Type B pancreatic cell (in vitro differentiated cells): ENCODE measurements around the gene PRPF6. TPM values are rescaled to one million over a fixed set of nuclear protein-coding genes. Genes with fewer than 3 reads are reported as not detected.

Experiments
- DNase-seq: peaks from one replicate; pipeline ENCODE4 v3.0.0; 2021; ENCODE audit warnings: mixed read lengths; ENCODE audit not compliant: unreplicated experiment; ENCODE audit errors: extremely low spot score
- H3K27ac Mint-ChIP-seq: 2 replicates; pipeline ENCODE4 v1.8.0; 2021; ENCODE audit warnings: mild to moderate bottlenecking, mixed read lengths
- H3K27me3 Mint-ChIP-seq: 2 replicates; pipeline ENCODE4 v1.8.0; 2021; ENCODE audit warnings: mixed read lengths
- H3K36me3 Mint-ChIP-seq: 2 replicates; pipeline ENCODE4 v1.8.0; 2021; ENCODE audit warnings: mixed read lengths
- H3K4me1 Mint-ChIP-seq: one replicate; pipeline ENCODE4 v1.8.0; 2021; ENCODE audit warnings: mixed read lengths; ENCODE audit not compliant: unreplicated experiment
- H3K4me3 Mint-ChIP-seq: 2 replicates; pipeline ENCODE4 v1.8.0; 2021; ENCODE audit warnings: mild to moderate bottlenecking, mixed read lengths
- H3K9me3 Mint-ChIP-seq: 2 replicates; pipeline ENCODE4 v1.8.0; 2021; ENCODE audit warnings: mixed read lengths
- total RNA-seq: library from RNA; stranded (reverse); gene quantifications from 2 replicates; pipeline ENCODE4 v1.2.1, GENCODE V29; 2021; ENCODE audit warnings: low replicate concordance
- TF ChIP-seq, protein P1 (sequence below): fragments of 200-600 bp; sonication (generic); conservative IDR thresholded peaks from 2 replicates; pipeline ENCODE4 v1.5.0; 2021; ENCODE audit warnings: antibody characterized with exemption, mild to moderate bottlenecking

The PRPF6 gene
- total RNA-seq, 1 donor from 2014 or later: 67.9 TPM

GRCh38 chr20:63950701-63951397, 30.1 kb upstream of the PRPF6 start:
- no peak overlapping the region for H3K4me3 Mint-ChIP-seq
- H3K36me3 Mint-ChIP-seq: no peaks in the 10 kb centered on the region
- DNase-seq: no peak
- no peaks in the 10 kb centered on the region for H3K9me3 Mint-ChIP-seq
- no peak overlapping the region for H3K27ac Mint-ChIP-seq
- H3K27me3 Mint-ChIP-seq: no peaks in the 10 kb centered on the region
- TF ChIP-seq, protein P1, sequence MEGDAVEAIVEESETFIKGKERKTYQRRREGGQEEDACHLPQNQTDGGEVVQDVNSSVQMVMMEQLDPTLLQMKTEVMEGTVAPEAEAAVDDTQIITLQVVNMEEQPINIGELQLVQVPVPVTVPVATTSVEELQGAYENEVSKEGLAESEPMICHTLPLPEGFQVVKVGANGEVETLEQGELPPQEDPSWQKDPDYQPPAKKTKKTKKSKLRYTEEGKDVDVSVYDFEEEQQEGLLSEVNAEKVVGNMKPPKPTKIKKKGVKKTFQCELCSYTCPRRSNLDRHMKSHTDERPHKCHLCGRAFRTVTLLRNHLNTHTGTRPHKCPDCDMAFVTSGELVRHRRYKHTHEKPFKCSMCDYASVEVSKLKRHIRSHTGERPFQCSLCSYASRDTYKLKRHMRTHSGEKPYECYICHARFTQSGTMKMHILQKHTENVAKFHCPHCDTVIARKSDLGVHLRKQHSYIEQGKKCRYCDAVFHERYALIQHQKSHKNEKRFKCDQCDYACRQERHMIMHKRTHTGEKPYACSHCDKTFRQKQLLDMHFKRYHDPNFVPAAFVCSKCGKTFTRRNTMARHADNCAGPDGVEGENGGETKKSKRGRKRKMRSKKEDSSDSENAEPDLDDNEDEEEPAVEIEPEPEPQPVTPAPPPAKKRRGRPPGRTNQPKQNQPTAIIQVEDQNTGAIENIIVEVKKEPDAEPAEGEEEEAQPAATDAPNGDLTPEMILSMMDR: no peak
- H3K4me1 Mint-ChIP-seq: peaks cover 26% of the 10 kb centered on the region

DNA sequence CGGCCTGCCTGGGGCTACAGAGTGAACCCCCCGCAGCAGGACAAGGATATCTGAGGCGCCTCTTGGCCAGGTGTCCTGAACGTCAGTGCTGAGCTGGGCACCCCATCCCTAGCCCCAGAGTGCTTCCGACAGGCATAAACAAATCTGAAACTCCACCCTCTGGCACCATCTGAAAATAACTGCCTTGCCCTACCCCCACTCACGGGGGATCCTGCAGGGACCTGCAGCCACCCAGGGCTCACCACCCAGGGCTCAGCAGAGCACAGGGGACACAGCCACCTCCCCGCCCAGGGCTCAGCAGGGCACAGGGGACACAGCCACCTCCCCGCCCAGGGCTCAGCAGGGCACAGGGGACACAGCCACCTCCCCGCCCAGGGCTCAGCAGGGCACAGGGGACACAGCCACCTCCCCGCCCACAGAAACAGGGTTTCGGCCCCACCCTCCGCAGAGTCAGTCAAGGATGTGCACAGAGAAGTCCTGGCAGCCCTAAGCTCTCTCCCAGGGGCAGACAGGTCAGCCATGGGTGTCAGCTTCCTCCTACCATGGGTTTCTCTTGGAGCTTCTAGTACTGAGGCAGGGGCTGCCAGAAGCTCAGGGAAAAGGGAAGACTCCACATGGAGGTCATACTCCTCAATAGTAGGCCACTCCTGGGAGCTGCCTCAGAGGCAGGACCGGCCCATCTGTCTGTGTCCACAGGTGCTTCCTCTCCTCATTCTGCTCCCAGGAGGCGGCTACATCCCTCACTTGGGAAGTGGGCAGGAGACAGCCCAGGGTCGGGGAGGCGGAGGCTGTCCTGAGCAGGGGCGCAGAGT, 29.3 kb upstream of the PRPF6 start:
- H3K36me3 Mint-ChIP-seq: no peaks in the 10 kb centered on the region
- H3K27ac Mint-ChIP-seq: no peak overlapping the region
- no peak for DNase-seq
- no peak overlapping the region for H3K4me3 Mint-ChIP-seq
- H3K9me3 Mint-ChIP-seq: no peaks in the 10 kb centered on the region
- peaks cover 26% of the 10 kb centered on the region for H3K4me1 Mint-ChIP-seq
- no peaks in the 10 kb centered on the region for H3K27me3 Mint-ChIP-seq
- TF ChIP-seq, protein P1: no peak

- H3K4me3 Mint-ChIP-seq: no peak overlapping the region
- H3K27ac Mint-ChIP-seq: no peak overlapping the region
- H3K9me3 Mint-ChIP-seq: no peaks in the 10 kb centered on the region
- peaks cover 26% of the 10 kb centered on the region for H3K4me1 Mint-ChIP-seq
- no peaks in the 10 kb centered on the region for H3K36me3 Mint-ChIP-seq
- TF ChIP-seq, protein P1: no peak
- H3K27me3 Mint-ChIP-seq: no peaks in the 10 kb centered on the region
- no peak for DNase-seq
Measured at GRCh38 chr20:63952210-63952535, 28.8 kb upstream of the PRPF6 start.

DNA sequence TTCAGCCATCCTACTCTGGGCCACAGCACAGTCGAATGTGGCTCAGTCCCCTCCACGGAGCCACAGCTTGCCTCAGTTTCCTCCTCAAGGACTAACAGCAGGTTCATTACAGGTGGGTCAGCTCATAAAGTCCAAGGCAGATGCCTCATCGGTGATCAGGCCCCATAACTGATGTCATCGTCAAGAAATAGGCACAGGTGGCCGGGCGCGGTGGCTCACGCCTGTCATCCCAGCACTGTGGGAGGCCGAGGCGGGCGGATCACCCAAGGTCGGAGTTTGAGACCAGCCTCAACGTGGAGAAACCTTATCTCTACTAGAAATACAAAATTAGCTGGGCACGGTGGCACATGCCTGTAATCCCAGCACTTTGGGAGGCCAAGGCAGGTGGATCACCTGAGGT, 28.2 kb upstream of the PRPF6 start:
- Mint-ChIP-seq H3K9me3 (no peaks in the 10 kb centered on the region), H3K27ac (peak overlapping the region; percentile 39), H3K27me3 (no peaks in the 10 kb centered on the region), H3K4me3 (peak overlapping the region; percentile 47), H3K4me1 (peaks cover 26% of the 10 kb centered on the region), H3K36me3 (no peaks in the 10 kb centered on the region)
- TF ChIP-seq, protein P1: no peak
- DNase-seq: no peak

DNA sequence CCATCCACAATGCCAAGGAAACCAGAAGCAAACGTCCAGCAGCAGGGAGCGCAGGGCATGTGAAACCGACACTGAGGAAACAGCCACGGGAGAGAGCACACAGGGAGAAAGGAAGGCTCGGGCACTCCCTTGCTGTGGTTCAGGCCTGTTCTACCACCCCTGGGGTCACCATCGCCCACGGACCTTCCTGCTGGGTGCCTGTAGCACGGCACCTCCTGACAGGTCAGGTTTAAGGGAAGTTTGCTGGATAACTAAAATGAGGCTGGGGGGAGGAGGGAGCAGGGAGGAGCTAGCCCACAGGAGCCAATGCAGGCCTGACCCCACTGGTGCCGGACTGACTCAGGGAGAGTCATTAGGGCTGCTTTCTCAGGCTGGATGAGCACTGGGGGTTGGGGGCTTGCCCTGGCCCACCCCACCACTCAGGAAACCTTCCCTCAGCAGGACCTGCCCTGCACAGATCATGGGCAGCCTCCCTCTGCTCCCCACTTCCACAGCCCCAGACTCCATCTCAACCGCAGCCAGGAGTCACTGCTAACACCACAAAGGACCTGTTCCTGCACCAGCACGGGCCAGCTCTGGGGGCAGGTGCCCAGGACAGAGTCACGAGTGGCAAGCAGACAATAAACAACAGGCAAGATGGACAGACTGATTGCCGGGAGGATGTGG, 27.0 kb upstream of the PRPF6 start:
- no peaks in the 10 kb centered on the region for H3K36me3 Mint-ChIP-seq
- H3K4me1 Mint-ChIP-seq: peaks cover 23% of the 10 kb centered on the region
- DNase-seq: no peak
- H3K4me3 Mint-ChIP-seq: peak overlapping the region; percentile 86
- TF ChIP-seq, protein P1: no peak
- peak overlapping the region; percentile 63 for H3K27ac Mint-ChIP-seq
- no peaks in the 10 kb centered on the region for H3K27me3 Mint-ChIP-seq
- no peaks in the 10 kb centered on the region for H3K9me3 Mint-ChIP-seq
